GM21526 (cell line): ENCODE measurements around the gene TRMT10A.
"Not testable (repeated sequence)": the region's sequence is repeated elsewhere in the genome, so short reads cannot be mapped to it uniquely, and the experiment has no call there.

ENCODE experiments used
- ATAC-seq: cut with Tn5 transposase; IDR thresholded peaks from one replicate; pipeline ENCODE4 v1.9.1; 2021; ENCODE audit warnings: moderate library complexity; ENCODE audit not compliant: unreplicated experiment, low FRiP score

The TRMT10A gene

DNA sequence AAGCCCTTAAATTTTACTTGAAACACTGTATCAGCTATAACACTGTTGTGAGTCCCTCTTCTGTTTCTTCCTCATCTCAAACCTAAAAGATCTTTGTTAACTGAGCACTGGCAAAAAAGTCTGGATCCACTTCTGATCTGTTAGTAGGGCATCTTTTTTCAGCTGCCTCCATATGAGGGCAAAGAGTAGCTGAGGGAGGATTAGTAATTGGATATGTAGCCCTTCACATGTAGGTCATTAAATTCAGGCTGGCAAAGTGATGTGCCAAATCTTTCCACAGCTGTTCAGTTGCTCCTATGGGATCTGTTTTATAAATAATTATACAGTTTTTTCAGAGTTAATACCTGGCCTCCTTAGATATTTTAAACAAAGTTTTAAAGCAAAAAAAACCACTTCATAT lies 1.1 kb upstream of the TRMT10A start:
- ATAC-seq: no peak

DNA sequence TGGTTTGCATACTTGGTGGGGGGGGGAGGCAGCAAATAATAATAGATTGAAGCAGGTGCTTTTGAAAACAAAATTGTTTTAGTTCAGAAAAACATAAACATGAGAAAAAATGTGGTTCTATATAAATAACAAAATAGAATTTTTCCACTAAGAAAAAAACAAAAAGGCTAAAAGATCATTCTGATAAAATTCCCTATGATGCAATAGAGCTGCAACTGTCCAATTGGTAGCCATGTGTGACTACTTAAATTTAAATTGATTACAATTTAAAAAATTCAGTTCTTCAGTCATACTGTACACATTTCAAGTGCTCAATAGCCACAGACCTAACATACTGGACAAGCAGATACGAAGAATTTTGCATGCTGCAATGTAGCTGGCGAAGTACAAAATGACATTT lies 11.0 kb downstream of the TRMT10A start:
- no peak for ATAC-seq

DNA sequence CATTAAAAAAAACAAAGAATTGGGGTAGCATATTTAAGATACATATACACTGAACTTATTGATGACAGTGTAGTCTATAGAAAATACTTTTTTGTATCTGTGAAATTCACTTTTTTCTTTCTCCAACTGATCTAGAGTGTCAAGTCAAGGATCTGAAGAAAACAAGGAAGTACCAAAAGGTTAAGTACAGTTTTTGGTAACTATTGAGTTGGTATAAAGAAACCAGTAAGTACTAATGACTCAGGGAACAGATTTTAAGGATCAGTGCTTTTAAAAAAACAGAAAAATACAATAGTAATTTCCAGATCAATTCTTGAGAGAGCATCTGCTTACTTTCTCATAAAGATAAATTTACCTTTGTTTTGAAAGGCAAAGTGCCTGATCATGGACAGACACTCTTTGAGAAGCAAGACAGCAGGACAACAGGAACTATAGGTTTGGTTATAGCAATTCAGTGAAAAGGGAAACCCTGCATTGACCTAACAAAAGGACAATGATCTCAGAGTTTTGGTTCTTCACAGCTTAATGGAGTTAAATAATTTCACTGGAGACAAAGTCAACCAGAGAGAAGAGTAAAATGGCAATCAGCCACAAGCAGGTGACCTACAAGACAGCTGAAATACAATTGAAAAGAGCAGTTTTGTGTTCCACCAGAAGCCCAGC lies 23.4 kb downstream of the TRMT10A start:
- no peak for ATAC-seq

DNA sequence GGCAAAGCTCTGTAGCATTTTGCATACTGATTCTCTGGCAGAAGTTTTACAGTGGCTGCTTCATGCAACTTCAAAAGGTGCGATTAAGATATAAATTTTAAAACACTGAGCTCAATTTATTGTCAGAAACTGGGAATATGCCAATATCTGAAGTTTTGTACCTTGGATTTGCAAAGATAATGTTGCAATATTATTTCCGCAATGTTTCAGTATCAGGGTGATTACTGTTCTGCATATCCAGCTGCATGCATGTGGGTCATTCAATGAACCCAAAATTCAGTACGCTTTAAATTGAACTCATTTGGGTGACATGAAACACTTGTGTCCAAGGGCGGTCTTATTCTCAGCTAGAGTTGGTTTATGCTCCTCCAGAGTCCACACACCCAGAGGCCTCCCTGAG lies 26.2 kb downstream of the TRMT10A start:
- ATAC-seq: no peak

DNA sequence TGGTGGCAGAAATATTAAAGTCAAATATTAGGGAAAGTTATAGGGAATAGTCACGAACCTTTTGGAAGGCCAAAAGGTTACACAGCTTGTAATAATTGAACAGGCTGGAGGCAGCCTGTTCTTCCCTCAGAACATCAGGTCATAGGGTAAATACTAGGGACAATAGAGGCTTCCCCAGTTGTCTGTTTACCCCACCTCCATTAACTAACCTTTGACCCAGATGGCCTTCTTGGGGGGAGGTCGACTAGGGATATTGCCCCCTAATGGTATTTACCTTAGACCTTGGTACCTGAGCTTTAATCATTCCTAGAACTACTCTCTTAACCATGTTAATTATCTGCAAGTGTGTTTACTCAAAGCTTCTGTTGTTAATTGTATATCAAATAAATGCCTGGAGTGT lies 27.0 kb downstream of the TRMT10A start:
- no peak for ATAC-seq

DNA sequence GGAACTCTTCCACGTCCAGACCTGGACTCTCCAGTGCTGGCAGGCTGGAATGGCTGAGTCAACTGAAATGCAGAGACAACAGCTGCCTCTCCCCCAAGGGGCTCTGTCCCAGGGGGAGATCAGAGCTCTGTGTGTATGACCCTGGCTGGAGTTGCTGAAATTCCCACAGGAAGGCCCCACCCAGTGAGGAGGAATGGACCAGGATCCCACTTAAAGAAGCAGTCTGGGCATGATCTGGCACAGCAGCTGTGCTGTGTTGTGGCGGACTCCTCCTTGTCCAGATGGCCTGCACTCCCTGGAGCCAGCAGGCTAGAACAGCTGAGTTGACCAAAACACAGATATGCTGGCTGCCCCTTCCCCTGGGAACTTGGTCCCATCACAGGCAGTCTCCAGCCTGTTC lies 27.6 kb downstream of the TRMT10A start:
- ATAC-seq: no peak

DNA sequence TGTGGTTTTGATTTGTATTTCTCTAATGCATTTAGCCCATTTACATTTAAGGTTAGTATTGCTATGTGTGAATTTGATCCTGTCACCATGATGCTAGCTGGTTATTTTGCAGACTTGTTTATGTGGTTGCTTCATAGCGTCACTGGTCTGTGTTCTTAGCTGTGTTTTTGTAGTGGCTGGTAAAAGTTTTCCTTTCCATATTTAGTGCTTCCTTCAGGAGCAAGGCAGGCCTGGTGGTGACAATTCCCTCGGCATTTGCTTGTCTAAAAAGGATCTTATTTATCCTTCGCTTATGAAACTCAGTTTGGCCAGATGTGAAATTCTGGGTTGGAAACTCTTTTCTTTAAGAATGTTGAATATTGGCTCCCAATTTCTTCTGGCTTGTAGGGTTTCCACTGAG lies 29.1 kb downstream of the TRMT10A start:
- ATAC-seq: not testable (repeated sequence)

DNA sequence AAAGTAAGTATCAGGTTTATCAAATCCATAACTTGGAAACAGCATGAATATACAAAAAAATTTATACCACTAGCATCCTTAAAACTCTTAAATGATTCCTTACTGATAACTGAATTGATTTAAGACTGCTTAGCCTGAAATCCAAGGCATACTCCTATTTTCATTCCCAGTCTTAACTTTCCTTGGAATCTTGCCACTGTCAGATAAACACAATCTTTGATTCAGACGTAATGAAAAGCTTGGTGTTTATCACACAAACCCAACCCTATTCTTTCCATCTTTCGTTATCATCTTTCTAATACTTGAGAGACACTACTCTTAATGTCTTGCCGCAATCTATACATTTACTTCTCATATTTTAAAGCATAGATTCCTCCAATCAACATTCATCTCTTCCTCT lies 33.9 kb downstream of the TRMT10A start:
- no peak for ATAC-seq

DNA sequence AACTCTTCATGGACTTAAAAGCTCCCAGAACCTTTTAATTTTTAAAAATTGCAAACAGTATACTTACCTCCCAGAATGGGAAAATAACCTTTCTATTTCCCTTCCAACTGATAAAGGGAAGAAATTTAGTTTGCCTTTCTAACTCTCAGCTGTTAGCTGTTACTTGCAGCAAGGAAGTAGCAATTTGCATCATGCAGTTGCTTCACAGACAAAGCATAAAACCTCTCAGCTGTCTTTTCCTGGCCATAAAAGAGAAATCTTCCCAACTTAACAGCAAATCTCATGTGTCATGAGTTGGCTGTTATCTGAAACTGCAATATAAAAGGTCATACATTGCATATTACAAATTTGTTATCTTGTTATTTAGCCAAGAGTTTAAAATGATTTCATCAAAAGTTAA lies 34.6 kb downstream of the TRMT10A start:
- no peak for ATAC-seq

DNA sequence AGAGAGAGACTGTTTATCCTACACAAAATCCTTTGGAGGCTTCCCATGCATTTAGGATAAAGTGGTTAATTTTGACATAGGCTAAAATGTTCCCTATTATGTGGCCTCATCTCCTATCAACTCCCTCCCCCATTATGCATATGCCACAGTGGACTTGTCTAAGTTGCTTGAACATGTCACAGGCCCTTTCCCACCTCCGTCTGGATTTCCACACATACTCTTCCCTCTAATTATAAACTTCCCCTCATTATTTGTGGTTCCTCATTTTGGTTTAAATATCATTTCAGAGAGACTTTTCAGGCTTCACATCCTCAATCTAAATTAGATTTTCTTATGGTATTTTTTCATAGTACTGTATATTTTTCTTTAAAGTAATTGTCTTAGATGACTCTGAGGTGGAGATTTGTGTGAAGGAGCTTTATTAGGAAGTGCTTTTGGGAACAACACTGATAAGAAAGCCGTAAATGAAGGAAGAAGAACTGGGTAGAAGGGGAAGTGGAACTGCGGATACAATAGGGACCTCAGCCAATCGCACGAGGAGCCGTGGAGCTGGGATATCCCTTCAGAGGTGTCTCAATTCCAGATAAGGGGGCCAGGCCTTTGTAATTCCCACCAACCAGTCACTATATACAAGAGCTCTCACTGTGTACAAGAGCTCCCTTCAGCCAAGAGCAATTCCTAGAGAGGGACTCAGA lies 45.1 kb downstream of the TRMT10A start:
- no peak for ATAC-seq

DNA sequence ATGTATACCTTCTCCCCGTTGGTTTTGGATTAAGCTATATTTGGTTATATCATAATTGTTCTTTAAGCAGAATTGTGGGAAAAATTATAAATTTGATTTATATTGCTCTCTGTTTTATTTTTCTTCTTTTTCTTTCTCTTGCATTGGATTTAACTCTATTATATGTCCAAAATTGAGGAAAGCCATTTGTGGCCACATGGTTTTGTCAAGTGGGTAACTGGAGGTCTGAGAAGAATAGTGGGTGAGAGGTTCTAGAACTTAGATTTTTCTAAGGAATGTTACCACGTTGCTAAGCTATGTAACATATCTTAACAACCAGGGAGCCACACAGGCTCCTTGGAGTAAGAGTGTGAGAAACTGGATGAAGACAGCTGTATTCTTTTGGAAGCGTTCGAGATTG lies 53.1 kb downstream of the TRMT10A start, which contains the start of gene C4orf17:
Gene C4orf17 (plus strand): TSS at position 301 of the 400 bp plus-strand sequence. CDS start 2,061 bp downstream, outside the sequence.
- ATAC-seq: no peak

DNA sequence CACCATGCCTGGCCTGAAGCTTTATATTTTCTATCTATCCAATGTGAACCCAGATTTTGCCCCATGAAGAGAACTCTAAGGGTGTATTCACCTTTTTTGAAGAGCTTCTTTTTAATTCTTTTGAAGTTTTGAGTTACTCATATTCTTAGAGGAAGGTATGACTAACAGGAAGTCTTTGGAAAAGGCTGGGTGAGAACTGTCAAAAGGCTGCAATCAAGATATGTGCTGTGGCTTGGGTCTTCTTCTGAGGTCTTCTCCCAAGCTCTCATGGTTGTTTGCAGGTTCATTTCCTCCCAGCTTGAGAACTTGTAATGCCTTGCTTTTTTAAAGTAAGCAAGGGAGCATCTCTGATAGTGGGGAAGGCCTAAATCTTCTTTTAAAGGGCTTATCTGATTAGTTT lies 56.1 kb downstream of the TRMT10A start:
- no peak for ATAC-seq

DNA sequence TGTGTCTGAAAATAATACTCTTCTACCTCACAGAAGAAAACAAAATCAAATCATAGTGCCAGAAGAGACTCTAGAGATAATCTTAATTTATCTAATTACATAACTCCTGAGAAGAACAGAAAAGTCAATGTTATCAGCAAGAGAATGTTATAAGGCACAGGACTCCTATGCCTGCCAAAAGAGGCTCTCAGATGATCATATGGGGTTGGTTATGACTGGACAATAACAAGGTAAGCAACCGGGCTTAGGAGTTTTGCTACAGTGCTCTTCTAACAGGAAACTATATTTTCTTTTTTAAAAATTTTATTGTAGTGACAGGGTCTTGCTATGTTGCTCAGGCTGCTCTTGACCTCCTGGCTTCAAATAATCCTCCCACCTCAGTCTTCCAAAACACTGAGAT lies 56.5 kb downstream of the TRMT10A start:
- ATAC-seq: no peak

DNA sequence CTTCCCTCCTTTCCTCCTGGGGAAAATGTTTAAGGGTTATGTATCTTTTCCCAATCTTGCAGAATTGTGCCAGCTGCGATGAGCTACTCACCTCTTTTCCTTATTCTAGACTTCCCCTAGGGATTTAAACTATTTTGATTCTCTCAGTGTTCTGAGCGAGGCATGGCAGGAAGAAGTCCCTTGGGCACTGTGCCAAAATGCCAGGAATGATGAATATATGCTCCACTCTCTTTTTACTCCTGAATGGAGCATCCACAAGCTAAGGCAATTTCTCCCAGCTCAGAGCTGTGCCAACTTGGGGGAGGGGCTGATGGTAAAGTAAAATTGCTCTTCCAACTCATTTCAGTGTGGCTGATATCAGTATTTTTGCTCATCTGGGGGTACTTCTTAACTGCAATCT lies 57.1 kb downstream of the TRMT10A start:
- no peak for ATAC-seq

DNA sequence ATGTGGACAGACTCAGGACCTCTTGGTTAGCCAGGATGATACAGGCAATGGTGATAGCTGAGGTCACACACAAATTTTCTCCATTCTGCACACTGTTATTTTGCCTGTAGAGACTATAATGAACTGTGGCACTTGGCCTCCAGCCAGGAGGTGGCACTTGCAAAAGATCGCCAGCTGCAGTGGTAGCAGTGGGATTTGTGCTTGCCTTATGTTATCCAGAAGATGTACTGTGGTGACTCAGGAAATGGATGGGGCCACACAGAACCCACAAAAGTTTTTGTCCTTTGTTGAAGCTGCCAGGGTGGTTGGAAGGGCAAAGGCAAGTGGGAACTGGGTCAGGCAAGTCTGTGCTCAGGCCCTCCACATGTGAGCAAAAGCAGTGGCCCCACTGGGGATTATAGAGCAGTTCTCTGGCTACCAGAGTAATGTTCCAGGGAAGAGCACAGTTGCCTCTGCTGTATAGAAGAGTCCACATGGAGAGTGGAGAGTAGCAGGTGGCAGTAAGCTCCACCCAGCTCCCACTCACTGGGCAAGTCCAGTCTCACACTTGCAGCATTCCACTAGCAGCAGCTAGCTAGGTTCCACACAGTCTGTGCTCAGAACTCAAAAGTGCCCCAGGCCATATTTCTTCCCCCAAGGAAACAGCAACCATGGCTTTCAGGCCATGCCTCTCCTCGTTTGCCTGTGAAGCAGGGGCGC lies 58.9 kb downstream of the TRMT10A start:
- ATAC-seq: no peak
